Vagina (tissue), 2 donors: ENCODE results near the gene GNAQ. TPM values are rescaled to one million over a fixed set of nuclear protein-coding genes. Genes with fewer than 3 reads are reported as not detected.

Experiments
- DNase-seq, 2 donors: peaks; one replicate each; pipeline ENCODE4 v3.0.0-alpha.2; 2017; ENCODE audit errors: extremely low spot score in 2 of 2
- H3K27ac ChIP-seq: fragments of 200-600 bp; sonication (generic); one replicate; pipeline ENCODE4 v1.5.1; 2019
- H3K27me3 ChIP-seq: fragments of 200-600 bp; sonication (generic); one replicate; pipeline ENCODE4 v1.5.1; 2019
- H3K36me3 ChIP-seq, 2 donors: fragments of 200-600 bp; sonication (generic); one replicate each; pipeline ENCODE4 v1.5.1; 2017 to 2019
- H3K4me1 ChIP-seq: fragments of 200-600 bp; sonication (generic); one replicate; pipeline ENCODE4 v1.5.1; 2019
- H3K4me3 ChIP-seq, 2 donors: fragments of 200-600 bp; sonication (generic); 1 replicate in 1 of 2; 2 replicates in 1 of 2; pipeline ENCODE4 v1.5.1; 2016 to 2019
- H3K9me3 ChIP-seq: fragments of 200-600 bp; sonication (generic); one replicate; pipeline ENCODE4 v1.5.1; 2019
- POLR2A ChIP-seq, 2 donors: fragments of 450-650 bp; IDR thresholded peaks; one replicate each; pipeline ENCODE4 v1.6.1; 2017; ENCODE audit warnings: antibody characterized with exemption in 2 of 2, mild to moderate bottlenecking in 2 of 2, moderate library complexity in 2 of 2
- intact Hi-C: fragments of 100-400 bp; cut with DNase I; formaldehyde crosslinking; loops from one replicate; pipeline ENCODE4 v1.15.1; 2023
- total RNA-seq: library from RNA; depleted of rRNA; stranded (reverse); fragments of >200 nt; gene quantifications from one replicate; pipeline ENCODE4 v1.2.3, GENCODE V29; 2016
- TF ChIP-seq, protein P1 (sequence below), 3 experiments: fragments of 450-650 bp in 2 of 3; fragments of 200-600 bp in 1 of 3; sonication (generic) in 1 of 3; IDR thresholded peaks; one replicate each; pipeline ENCODE4 v1.5.1; 2017 to 2019; ENCODE audit warnings: antibody characterized with exemption in 3 of 3, mild to moderate bottlenecking in 2 of 3, moderate library complexity in 2 of 3

The GNAQ gene
- total RNA-seq, 1 donor from 2014 or later = 31.9 TPM

DNA sequence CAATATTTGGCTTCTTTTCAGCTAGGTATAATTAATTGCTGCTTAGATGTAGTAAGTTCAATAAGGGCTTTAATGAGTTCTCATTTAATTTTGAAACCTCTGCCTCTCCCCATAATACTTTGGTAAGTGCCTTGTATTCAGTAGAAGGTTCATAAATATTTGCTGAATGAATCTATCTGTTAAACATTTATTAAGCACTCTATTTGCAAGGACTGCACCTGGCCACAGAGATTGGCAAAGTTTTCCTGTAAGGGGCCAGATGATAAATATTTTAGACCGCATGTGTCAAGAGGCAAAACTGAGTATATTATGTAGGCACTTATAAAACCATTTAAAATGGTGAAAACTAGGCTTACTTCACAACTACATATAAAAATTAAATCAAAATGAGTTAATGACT lies 364.5 kb downstream of the GNAQ start:
- intact Hi-C loops = no loop called here
- Histone ChIP-seq H3K27me3 (no peaks in the 10 kb centered on the region), H3K27ac (no peak overlapping the region), H3K4me1 (peaks cover 10% of the 10 kb centered on the region), H3K36me3 (no peaks in the 10 kb centered on the region), H3K4me3 (no peak overlapping the region), H3K9me3 (no peaks in the 10 kb centered on the region)
- TF ChIP-seq POLR2A (IDR thresholded peaks at IDR 0.05) = no peak
- TF ChIP-seq, protein P1, sequence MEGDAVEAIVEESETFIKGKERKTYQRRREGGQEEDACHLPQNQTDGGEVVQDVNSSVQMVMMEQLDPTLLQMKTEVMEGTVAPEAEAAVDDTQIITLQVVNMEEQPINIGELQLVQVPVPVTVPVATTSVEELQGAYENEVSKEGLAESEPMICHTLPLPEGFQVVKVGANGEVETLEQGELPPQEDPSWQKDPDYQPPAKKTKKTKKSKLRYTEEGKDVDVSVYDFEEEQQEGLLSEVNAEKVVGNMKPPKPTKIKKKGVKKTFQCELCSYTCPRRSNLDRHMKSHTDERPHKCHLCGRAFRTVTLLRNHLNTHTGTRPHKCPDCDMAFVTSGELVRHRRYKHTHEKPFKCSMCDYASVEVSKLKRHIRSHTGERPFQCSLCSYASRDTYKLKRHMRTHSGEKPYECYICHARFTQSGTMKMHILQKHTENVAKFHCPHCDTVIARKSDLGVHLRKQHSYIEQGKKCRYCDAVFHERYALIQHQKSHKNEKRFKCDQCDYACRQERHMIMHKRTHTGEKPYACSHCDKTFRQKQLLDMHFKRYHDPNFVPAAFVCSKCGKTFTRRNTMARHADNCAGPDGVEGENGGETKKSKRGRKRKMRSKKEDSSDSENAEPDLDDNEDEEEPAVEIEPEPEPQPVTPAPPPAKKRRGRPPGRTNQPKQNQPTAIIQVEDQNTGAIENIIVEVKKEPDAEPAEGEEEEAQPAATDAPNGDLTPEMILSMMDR (IDR thresholded peaks at IDR 0.05) = no peak
- no peak for DNase-seq

Other genes starting within 250 kb of the GNAQ start
- 9.3 TPM for gene CEP78, start 204.3 kb upstream of the GNAQ start, total RNA-seq